ENCODE measurements around the gene PDE6D.

Gene PDE6D

GRCh38 chr2:231682603-231683291 is 98.3 kb downstream of the PDE6D start:
- DNase-seq (ENCODE audit: low read depth, low spot score): no peak
